ENCODE data around the gene BAHCC1.

GRCh38 chr17:81481815-81482505, 86.7 kb downstream of the BAHCC1 start:
- TF ChIP-seq CTCF (IDR thresholded peaks at IDR 0.05): no peak
- no peak for TF ChIP-seq POLR2AphosphoS5 (IDR thresholded peaks at IDR 0.05)
- no peak for TF ChIP-seq POLR2A (IDR thresholded peaks at IDR 0.05)
- TF ChIP-seq EP300 (IDR thresholded peaks at IDR 0.05): no peak
